Activated CD4-positive, alpha-beta T cell treated with anti-CD3 and anti-CD28 coated beads, Interleukin-2, amount 10 ng/mL, durations not matched to agents 7 days and 5 days (primary cell): ENCODE measurements around the gene NME3. TPM values are rescaled to one million over a fixed set of nuclear protein-coding genes. Genes with fewer than 3 reads are reported as not detected.
"Not testable (repeated sequence)": the region's sequence is repeated elsewhere in the genome, so short reads cannot be mapped to it uniquely, and the experiment has no call there.

Source experiments
- CTCF ChIA-PET: fragments of 350-600 bp; sonication (Branson Sonifier 250); formaldehyde crosslinking; loops from one replicate; lab custom pipeline; 2021; ENCODE audit warnings: antibody characterized with exemption; lab: Charles Lee
- POLR2A ChIA-PET: fragments of 350-600 bp; sonication (Branson Sonifier 250); formaldehyde crosslinking; loops from one replicate; lab custom pipeline; 2021; ENCODE audit warnings: antibody characterized with exemption; lab: Charles Lee
- DNase-seq: peaks from one replicate; pipeline ENCODE4 v3.0.0-alpha.2; 2020
- H3K27ac Mint-ChIP-seq: one replicate; pipeline ENCODE4 v1.8.0; 2021; ENCODE audit warnings: mild to moderate bottlenecking, moderate library complexity, mixed read lengths
- H3K27me3 Mint-ChIP-seq: one replicate; pipeline ENCODE4 v1.8.0; 2021; ENCODE audit warnings: mixed read lengths
- H3K36me3 Mint-ChIP-seq: one replicate; pipeline ENCODE4 v1.8.0; 2021; ENCODE audit warnings: low read depth, mixed read lengths
- H3K4me1 Mint-ChIP-seq: one replicate; pipeline ENCODE4 v1.8.0; 2021; ENCODE audit warnings: mixed read lengths
- H3K4me3 Mint-ChIP-seq: one replicate; pipeline ENCODE4 v1.8.0; 2021; ENCODE audit warnings: mild to moderate bottlenecking, moderate library complexity, mixed read lengths
- H3K9me3 Mint-ChIP-seq: one replicate; pipeline ENCODE4 v1.8.0; 2021; ENCODE audit warnings: mixed read lengths
- total RNA-seq, 2 experiments: library from RNA; stranded (reverse); gene quantifications; one replicate each; pipeline ENCODE4 v1.2.3, GENCODE V29; 2021

NME3 gene
- total RNA-seq, 2 experiments from 2014 or later: 31.3 to 47.4 TPM

DNA sequence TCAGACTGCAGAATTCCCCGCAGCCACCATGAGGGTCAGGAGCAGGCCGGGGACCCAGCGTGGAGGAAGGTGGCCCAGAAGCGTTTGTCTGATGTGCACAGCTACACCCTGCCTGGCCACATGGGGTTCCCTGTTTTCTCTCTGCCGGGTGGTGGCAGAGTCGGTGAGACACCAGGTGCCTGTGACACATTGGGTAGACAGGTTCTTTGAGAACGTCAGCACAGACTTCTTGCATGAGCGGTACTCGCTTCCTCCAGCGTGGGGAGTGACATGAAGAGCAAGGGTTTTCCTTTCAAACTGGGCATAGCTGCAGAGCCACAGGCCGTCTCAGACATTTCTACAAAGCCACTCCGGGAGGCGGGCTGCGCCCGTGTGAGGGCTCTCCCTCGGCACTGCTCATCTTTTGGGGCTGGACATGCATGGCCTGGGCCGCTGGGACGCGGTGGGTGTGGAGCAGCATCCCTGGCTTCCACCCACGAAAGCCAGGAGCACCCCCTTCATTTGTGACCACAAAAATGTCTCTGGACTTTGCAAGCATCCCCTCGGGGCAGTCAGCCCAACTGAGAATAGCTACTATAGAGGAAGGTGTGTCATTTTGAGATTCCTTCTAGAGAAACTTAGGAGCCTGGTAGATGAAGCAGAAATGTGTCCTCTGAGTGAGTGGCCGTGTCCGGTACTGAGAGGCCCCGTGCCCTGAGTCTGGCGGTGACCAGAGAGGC, 26.0 kb downstream of the NME3 start:
- no peaks in the 10 kb centered on the region for H3K4me1 Mint-ChIP-seq
- no peaks in the 10 kb centered on the region for H3K27me3 Mint-ChIP-seq
- H3K27ac Mint-ChIP-seq: no peak overlapping the region
- H3K9me3 Mint-ChIP-seq: no peaks in the 10 kb centered on the region
- H3K4me3 Mint-ChIP-seq: no peak overlapping the region
- no peak for DNase-seq
- ChIA-PET CTCF (interaction anchor here (0.9 kb wide), 1 partner anchor 39 kb away, joined by 3 read pairs; the partner anchor contains the start of gene MAPK8IP3), POLR2A (no interaction called here)
- peaks cover 6% of the 10 kb centered on the region for H3K36me3 Mint-ChIP-seq

DNA sequence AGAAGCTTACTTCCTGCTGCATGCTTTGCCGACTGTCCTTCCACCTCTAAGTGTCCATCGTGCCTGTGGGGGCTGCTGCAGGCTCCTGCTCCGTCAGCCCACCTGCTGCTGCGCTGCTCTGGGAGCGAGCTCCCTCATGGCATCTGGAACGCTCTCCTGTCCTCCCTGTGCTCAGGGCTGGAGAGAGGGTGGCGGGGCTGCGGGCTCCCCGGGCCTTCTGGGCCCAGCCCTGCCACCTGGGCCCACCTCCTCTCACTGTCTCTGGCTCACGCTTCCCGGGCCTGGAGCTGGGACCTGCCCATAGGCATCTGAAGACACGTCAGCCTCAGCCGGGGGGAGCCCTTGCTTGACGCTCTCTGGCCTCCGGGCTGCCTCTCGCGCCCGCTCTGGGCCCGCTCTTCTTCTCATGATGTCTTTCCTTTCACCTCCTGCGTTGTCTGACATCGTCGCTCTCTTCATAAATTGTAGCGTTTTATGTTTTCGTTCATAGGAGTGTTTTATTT, 27.0 kb downstream of the NME3 start:
- POLR2A ChIA-PET: no interaction called here

DNA sequence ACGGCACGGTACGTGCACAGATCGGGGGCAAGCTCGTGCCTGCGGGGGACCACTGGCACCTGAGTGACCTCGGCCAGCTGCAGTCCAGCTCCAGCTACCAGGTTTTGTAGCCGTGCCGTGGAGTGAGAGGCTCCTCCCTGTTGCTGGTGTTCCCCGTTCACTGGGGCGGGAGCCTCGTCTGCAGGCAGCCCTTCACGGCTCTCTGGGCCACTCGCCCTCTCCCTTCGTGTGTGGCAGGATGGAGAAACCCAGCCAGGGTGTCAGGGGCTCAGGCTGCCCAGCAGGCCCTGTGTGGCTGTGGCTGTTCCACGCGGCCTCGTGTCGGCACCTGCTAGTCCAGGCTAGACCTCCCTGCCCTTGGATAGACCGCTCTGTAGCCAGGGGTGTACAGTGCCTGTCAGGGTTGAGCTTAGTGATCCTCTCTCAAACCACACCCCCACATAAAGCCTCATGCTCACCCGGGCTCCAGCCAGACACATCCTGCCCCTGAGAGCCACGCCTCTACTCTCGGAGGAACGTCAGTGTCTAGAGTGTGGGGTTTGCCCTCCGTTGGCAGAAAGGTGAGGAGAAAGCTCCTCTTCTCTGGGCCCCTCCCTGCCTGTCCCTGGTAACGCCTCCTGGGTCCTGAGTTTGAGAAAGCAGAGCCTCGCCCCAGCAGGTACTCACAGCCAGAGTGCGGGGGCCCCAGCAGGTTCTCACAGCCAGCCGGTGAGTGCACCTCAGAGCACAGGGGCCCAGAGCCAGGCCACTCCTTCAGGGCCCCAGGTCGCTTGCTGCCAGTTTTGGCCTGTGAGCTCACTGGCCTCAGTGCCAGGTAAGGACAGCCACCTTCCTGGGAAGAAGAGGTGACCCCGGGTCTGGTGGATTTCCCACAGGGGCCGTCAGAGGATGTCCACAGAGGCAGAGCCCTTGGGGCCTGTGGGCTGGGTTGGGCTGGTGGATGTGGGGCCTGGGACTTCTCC, 27.7 kb downstream of the NME3 start:
- no peaks in the 10 kb centered on the region for H3K9me3 Mint-ChIP-seq
- no peak for DNase-seq
- no peaks in the 10 kb centered on the region for H3K4me1 Mint-ChIP-seq
- H3K36me3 Mint-ChIP-seq: peaks cover 4% of the 10 kb centered on the region
- no peaks in the 10 kb centered on the region for H3K27me3 Mint-ChIP-seq
- ChIA-PET CTCF (interaction anchor here (1.6 kb wide), 1 partner anchor 38 kb away, joined by 3 read pairs; the partner anchor contains the start of gene MAPK8IP3), POLR2A (no interaction called here)
- no peak overlapping the region for H3K27ac Mint-ChIP-seq
- no peak overlapping the region for H3K4me3 Mint-ChIP-seq

More for the DNA sequence above, 27.0 kb downstream of the NME3 start:
- H3K4me3 Mint-ChIP-seq: no peak overlapping the region
- CTCF ChIA-PET: interaction anchor here (1.6 kb wide), 1 partner anchor 39 kb away, joined by 3 read pairs; the partner anchor contains the start of gene MAPK8IP3
- H3K27me3 Mint-ChIP-seq: no peaks in the 10 kb centered on the region
- no peaks in the 10 kb centered on the region for H3K9me3 Mint-ChIP-seq
- H3K27ac Mint-ChIP-seq: no peak overlapping the region
- no peaks in the 10 kb centered on the region for H3K4me1 Mint-ChIP-seq
- H3K36me3 Mint-ChIP-seq: peaks cover 4% of the 10 kb centered on the region
- DNase-seq: no peak

DNA sequence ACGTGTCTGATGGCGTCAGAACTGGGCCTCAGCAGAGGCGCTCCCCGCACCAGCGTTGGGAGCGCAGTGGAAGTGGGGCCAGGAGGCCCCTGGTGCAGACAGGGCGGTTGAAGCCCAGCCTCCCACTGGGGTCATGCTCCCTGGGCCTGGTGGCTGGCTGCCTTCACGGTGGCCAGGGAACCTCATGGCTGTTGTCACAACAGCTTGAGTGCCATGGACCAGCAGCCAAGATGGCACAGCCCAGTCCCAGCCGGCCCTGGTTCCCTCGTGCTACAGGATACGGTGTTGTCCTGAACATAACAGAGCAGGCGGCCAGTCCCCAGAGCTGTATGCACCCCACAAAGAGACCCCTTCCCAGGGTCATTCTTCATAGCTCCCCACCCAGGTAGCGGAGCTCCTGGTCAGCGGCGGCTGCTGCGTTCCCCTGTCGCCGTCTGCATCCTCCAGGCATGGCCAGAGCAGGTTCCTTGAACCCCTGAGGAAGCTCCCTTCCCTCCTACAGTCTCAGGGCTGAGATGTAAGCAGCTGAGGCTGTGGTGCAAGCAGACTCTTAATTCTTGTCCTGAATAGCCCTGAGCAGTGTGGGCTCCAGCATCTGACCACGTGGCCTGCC, 29.7 kb downstream of the NME3 start:
- no peak for DNase-seq
- POLR2A ChIA-PET: no interaction called here
- Mint-ChIP-seq H3K36me3 (peaks cover 2% of the 10 kb centered on the region), H3K4me3 (no peak overlapping the region), H3K9me3 (no peaks in the 10 kb centered on the region), H3K27me3 (no peaks in the 10 kb centered on the region), H3K27ac (no peak overlapping the region), H3K4me1 (no peaks in the 10 kb centered on the region)
- CTCF ChIA-PET: interaction anchor here (1.2 kb wide), 1 partner anchor 36 kb away, joined by 5 read pairs; the partner anchor contains the start of gene MAPK8IP3

DNA sequence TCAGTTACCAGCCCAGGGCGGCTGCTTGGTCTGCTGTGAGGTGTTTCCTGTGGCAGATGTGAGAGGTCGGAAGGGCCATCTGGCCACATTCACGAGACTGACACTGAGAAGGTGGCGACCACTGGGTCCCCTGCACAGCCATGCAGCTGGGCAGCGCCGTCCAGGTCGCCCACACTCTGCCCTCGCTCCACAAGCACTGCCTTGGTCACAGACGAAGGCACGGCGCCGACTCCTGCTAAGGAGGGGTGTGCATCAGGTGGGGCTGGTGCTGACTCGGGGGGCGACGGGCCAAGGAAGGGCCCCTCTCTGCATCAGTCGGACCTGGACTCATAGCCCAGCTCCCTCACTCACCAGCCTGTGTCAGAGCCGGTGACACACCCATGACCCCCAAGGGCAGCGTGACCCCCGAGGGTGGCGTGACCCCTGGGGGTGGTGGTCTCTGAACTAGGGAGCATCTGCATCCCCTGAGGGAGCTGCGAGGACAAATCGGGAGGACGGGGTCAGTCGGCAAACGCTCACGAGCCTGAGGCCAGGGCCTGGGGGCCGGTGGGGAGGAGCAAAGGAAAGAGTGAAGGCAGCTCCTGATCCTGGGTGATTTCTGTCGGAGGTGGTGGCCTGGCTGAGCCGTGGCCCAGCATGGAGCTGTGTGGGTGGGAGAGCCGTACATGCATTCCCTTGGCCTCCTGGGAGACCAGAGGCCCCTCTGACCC, 30.4 kb downstream of the NME3 start:
- Mint-ChIP-seq H3K4me3 (no peak overlapping the region), H3K27ac (no peak overlapping the region), H3K9me3 (no peaks in the 10 kb centered on the region), H3K4me1 (no peaks in the 10 kb centered on the region), H3K36me3 (peaks cover 2% of the 10 kb centered on the region), H3K27me3 (no peaks in the 10 kb centered on the region)
- CTCF ChIA-PET: interaction anchor here (1.2 kb wide), 1 partner anchor 35 kb away, joined by 5 read pairs; the partner anchor contains the start of gene MAPK8IP3
- POLR2A ChIA-PET: no interaction called here
- no peak for DNase-seq

DNA sequence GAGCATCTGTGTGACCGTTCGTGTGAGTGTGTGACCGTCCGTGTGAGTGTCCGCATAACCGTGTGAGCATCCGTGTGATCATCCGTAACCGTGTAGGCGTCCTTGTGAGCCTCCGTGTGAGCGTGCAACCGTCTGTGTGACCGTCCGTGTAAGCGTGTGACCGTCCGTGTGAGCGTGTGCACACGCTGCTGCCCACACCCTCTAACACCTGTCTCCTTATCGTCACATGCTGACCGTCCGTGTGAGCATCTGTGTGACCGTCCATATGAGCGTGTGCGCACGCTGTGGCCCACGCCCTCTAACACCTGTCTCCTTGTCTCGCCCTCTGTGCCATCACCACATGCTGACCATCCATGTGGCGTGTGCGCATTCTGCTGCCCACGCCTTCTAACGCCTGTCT, 31.1 kb downstream of the NME3 start:
- Mint-ChIP-seq H3K9me3 (no peaks in the 10 kb centered on the region), H3K4me1 (no peaks in the 10 kb centered on the region), H3K36me3 (peaks cover 2% of the 10 kb centered on the region), H3K27ac (no peak overlapping the region), H3K27me3 (no peaks in the 10 kb centered on the region), H3K4me3 (no peak overlapping the region)
- ChIA-PET CTCF (interaction anchor here (0.7 to 1.0 kb wide), 2 partner anchors 9 to 474 kb away, joined by 3 read pairs; partner anchors contain the start of gene PGP), POLR2A (no interaction called here)
- DNase-seq: no peak

DNA sequence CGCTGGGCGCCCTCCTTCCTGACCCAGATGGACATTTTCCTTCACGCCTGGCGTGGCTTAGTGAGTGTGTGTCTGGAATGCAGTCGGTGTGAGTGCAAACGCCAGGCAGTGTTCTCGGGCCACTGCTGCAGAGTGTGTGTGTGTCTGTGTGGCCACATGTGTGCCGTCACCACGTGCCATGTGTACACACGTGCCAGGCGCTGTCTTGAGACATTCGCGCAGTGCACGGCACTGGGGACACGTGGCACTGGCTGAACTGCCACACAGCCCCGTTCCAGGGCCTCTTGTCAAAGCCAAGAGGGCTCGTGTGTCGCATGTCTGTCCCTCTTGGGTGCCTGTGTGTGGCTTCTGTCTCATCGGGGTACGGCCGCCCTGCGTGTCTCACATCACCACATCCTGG, 36.5 kb downstream of the NME3 start:
- Mint-ChIP-seq H3K4me3 (no peak overlapping the region), H3K4me1 (no peaks in the 10 kb centered on the region), H3K27me3 (no peaks in the 10 kb centered on the region), H3K36me3 (peaks cover 15% of the 10 kb centered on the region), H3K27ac (no peak overlapping the region), H3K9me3 (no peaks in the 10 kb centered on the region)
- ChIA-PET CTCF (no interaction called here), POLR2A (no interaction called here)
- no peak for DNase-seq

DNA sequence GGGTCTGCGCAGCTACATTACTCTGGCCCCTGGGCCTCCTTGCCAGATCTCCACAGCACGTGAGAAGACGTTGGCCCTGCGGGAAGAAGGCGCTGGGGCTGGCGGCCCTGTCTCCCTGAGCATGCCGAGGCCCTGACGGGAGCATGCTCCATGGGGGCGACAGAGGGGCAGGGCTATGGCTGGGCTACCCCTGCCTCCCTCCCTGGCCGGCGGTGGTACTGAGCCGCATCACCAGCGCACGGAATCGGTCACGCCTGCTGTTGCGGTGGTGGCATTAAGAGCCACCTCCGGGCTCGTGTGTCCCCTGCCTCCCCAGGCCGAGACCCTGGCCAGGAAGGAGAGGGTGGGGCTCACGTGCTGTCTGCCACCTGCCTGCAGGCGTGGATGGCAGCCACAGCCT, 37.2 kb downstream of the NME3 start:
- Mint-ChIP-seq H3K27ac (no peak overlapping the region), H3K36me3 (peaks cover 18% of the 10 kb centered on the region), H3K4me3 (no peak overlapping the region), H3K27me3 (no peaks in the 10 kb centered on the region), H3K4me1 (no peaks in the 10 kb centered on the region), H3K9me3 (no peaks in the 10 kb centered on the region)
- DNase-seq: no peak
- ChIA-PET POLR2A (no interaction called here), CTCF (no interaction called here)

DNA sequence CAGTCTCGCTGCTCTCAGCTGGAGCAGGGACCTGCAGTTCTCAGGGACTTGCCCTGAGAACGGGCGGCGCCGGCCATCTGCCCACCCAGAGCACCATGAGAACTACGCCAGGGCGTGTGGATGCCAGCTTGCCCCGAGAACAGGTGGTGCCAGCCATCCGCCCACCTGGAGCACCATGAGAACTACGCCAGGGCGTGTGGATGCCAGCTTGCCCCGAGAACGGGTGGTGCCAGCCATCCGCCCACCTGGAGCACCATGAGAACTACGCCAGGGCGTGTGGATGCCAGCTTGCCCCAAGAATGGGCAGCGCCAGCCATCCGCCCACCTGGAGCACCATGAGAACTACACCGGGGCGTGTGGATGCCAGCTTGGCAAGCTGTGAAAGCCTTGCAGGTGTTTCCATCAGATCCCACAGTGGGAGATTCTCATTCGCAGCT, 38.8 kb downstream of the NME3 start:
- H3K27ac Mint-ChIP-seq, H3K9me3 Mint-ChIP-seq, H3K27me3 Mint-ChIP-seq, POLR2A ChIA-PET, DNase-seq, H3K4me3 Mint-ChIP-seq, H3K4me1 Mint-ChIP-seq: not testable (repeated sequence)
- peaks cover 22% of the 10 kb centered on the region for H3K36me3 Mint-ChIP-seq
- CTCF ChIA-PET: interaction anchor here (0.7 to 1.5 kb wide), 3 partner anchors 19 to 520 kb away, joined by 3 to 6 read pairs (median 3); partner anchors contain the start of gene MAPK8IP3

DNA sequence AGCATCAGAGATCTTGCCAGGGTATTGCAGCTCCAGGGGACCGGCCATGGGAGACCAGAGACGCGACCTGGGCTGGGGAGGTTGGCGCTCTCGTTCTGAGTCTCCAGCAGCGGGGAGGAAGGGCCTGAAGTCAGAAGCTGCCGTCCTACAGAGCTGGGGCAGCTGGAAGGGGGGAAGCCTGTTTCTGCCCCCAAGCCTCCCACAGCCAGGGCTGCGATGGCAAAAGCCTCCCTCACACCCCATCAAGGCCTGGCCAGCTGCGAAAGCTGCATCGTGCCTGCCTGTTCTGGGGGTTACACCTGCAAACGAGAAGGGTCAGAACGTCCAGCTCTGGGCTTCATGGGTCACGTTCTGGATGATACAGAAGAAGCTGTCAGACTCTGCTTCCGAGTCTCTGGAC, 39.3 kb downstream of the NME3 start:
- no peak for DNase-seq
- ChIA-PET POLR2A (no interaction called here), CTCF (interaction anchor here (1.1 to 1.5 kb wide), 2 partner anchors 26 to 519 kb away, joined by 3 to 6 read pairs; partner anchors contain the start of gene MAPK8IP3)
- peaks cover 22% of the 10 kb centered on the region for H3K36me3 Mint-ChIP-seq
- H3K27me3 Mint-ChIP-seq: no peaks in the 10 kb centered on the region
- H3K9me3 Mint-ChIP-seq: no peaks in the 10 kb centered on the region
- no peaks in the 10 kb centered on the region for H3K4me1 Mint-ChIP-seq
- H3K27ac Mint-ChIP-seq: no peak overlapping the region
- no peak overlapping the region for H3K4me3 Mint-ChIP-seq

DNA sequence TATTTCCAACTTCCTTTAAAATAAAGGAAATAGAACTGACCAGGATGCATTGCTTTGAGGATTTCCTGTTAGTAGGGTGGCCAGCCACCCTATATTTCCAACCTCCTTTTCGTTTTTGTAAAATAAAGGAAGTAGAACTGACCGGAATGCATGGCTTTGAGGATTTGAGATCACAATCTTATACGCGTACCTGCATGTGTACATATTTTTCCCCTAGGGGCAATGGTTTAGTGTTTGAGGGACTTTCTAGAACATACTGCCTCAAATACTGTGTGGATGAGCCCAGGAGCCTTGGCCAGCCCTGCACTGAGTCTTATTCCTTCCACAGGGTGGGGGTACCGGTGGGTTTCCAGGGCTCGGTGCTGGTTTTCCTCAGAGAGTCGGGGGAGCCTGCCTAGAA, 39.7 kb downstream of the NME3 start:
- H3K27ac Mint-ChIP-seq: no peak overlapping the region
- DNase-seq: no peak
- peaks cover 22% of the 10 kb centered on the region for H3K36me3 Mint-ChIP-seq
- POLR2A ChIA-PET: no interaction called here
- no peaks in the 10 kb centered on the region for H3K27me3 Mint-ChIP-seq
- no peak overlapping the region for H3K4me3 Mint-ChIP-seq
- H3K9me3 Mint-ChIP-seq: no peaks in the 10 kb centered on the region
- CTCF ChIA-PET: no interaction called here
- H3K4me1 Mint-ChIP-seq: peaks cover 1% of the 10 kb centered on the region

DNA sequence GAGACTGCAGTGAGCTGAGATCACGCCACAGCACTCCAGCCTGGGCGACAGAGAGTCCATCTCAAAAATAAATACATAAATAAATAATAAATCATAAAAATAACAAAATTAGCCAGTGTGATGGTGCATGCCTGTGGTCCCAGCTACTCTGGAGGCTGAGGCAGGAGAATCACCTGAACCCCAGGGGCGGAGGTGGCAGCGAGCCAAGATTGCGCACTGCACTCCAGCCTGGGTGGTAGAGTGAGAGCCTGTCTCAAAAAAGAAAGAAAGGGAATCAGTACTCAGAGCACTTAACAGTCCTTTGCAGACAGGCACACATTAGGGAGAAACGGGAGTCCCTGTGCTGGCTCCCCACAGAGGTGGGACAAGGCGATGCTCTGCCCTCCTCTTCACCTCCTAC, 40.3 kb downstream of the NME3 start:
- Mint-ChIP-seq H3K4me3 (no peak overlapping the region), H3K9me3 (no peaks in the 10 kb centered on the region), H3K27ac (peak overlapping the region; percentile 19), H3K27me3 (no peaks in the 10 kb centered on the region), H3K36me3 (peaks cover 22% of the 10 kb centered on the region), H3K4me1 (peaks cover 1% of the 10 kb centered on the region)
- CTCF ChIA-PET: interaction anchor here (1.1 kb wide), 1 partner anchor 25 kb away, joined by 3 read pairs; the partner anchor contains the start of gene MAPK8IP3
- POLR2A ChIA-PET: no interaction called here
- DNase-seq: no peak
